ENCODE data around the gene SLC49A3.
"Not testable (repeated sequence)": the region's sequence is repeated elsewhere in the genome, so short reads cannot be mapped to it uniquely, and the experiment has no call there.

SLC49A3 gene

DNA sequence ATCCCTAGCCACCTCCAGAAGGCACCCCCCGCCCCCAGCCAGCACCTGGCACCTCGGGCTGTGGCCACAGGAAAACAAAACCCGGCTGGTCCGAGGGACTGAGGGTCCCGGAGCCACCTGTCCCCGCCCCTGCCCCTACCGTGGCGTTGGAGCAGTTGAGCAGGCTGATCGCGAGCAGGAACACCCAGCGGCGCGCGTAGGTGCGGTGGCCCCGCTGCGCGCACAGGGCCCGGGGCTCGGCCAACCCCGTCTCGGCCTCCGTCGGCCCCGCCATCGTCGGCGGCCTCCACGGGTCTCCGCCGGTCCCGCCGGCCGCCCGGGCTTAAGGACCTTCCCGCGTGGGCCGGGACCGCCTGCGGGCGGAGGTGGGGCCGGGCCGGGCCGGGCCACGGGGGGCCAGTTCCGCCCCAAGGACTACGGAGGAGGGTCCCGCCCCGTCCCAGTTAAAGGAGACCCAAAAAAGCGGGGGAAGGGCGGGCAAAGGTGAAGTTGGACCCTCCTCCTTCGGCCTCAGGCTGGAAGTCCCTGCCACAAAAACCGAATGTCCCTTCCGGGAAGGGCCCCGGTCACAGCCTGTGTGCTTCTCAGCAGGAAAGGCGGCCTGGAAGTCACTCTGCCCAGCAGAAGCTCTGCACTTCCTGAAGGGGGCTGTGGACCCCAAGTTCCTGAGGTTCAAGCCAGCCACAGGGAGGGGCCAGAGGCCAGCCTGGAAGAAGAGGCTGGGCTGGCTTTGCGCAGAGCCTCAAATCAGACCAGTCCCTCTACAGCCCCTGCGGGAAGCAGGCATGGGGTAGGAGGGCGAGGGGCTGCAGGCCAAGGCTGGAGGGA, at the start of gene SLC49A3:
SLC49A3 (minus strand) TSS at position 298 of the 828 bp plus-strand sequence; CDS start at position 274, 24 bp downstream.
- no peak for DNase-seq (ENCODE audit: low read depth in 2 of 2)

DNA sequence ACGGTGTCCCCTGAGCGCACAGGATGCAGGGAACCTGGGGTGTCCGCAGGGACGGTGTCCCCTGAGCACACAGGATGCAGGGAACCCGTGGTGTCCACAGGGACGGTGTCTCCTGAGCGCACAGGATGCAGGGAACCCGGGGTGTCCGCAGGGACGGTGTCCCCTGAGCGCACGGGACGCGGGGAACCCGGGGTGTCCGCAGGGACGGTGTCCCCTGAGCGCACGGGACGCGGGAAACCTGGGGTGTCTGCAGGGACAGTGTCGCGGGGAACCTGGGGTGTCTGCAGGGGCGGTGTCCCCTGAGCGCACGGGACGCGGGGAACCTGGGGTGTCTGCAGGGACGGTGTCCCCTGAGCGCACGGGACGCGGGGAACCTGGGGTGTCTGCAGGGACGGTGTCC, 47.6 kb upstream of the SLC49A3 start:
- DNase-seq (ENCODE audit: low read depth in 2 of 2): not testable (repeated sequence)

DNA sequence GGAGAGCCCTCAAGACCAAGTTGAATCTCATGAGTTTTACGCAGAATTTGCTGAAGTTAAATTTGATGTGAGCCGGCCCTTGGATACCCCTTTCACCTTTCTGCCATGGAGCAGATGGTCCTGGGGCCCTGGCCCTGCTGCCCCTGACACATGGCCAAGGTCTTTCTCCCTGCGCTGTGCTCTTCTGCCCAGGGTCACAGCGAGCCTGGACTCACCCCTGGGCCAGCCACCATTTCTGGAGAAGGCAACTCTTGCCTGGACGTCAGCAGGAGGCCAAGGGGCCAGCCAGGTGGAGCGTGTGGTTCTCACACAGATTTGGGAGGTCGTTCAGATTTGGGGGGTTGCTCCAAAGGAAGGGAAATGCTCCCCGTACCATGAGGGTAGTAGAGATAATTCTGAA, 46.6 kb upstream of the SLC49A3 start:
- DNase-seq (ENCODE audit: low read depth in 2 of 2): no peak

DNA sequence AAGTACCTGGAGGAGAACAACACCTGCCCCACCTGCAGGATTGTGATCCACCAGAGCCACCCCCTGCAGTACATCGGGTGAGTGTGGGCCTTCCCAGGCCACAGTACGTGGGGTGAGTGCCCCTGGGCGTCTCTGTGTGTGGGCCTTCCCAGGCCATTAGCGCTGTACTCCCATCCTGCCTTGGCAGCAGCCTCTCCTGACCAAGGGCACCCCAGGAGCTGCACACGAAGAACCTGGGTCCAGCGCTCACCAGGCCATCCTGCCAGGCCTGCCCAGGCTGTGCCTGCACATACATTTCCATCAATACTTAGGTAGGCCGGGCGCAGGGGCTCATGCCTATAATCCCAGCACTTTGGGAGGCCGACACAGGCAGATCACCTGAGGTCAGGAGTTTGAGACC, 46.0 kb upstream of the SLC49A3 start:
- no peak for DNase-seq (ENCODE audit: low read depth in 2 of 2)

DNA sequence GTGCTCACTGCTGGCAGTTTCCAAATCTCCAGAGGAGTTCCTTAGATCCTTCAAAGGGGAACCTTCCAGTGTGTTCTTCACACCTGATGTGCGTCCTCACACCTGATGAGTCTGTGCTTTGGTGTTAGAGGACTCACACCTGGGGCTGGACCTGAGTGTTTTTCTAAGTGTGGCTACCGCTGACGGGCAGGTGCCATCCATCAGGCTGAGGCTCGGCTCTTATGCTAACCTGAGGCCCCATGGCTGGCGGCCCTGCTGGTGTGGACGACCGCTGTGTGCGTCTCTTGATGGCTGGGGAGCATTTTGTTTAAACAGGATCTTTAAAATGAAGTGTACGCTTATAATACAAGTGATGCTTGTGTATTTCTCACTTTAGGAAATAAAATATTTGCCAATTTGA, 45.1 kb upstream of the SLC49A3 start:
- no peak for DNase-seq (ENCODE audit: low read depth in 2 of 2)

DNA sequence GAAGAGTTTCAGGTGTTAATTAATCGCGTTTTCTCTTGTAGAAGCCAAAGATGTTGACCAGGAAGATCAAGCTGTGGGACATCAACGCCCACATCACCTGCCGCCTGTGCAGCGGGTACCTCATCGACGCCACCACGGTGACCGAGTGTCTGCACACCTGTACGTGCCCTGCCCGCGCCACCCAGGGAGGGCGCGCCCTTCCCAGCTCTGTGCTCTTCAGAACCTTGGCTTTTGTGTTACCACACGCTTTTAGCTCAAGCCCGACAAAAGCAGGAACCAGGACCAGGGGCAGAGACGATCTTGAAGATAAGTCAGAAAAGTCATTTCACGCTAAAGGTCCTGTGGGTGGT, 44.7 kb upstream of the SLC49A3 start:
- DNase-seq (ENCODE audit: low read depth in 2 of 2): no peak

DNA sequence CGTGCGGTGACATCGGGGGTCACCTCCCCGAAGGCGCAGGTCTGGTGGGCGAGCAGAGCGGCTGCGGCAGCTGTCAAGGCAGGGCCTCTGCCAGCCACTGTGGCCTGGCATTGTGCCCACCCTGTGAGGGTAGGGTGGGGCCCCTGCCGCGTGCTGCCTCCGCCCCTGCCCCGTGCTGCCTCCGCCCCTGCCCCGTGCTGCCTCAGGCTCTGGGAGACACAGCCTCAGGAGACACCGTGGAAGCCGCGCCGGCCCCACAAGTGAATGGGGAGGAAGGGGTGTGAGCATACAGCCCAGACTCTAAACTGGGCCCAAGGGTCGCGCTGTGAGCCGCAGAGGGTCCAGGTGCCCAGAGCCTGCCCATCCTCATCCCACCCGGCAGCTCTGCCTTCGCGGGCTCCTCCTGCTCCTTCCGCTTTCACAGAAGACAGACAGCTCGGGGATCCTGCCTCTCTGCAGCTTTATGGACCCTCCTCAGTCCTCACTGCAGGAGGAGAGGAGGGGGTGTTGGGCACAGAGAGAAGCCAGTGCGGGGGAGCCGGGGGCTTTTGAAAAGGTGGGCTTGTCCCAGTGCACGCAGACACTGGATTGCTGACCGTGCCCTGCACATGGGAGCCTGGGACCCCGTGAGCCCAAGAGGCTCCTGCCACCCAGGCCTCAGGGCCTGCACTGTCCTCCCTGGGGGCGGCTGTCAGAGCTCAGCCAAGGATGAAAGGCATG, 44.1 kb upstream of the SLC49A3 start:
- DNase-seq (ENCODE audit: low read depth in 2 of 2): no peak

DNA sequence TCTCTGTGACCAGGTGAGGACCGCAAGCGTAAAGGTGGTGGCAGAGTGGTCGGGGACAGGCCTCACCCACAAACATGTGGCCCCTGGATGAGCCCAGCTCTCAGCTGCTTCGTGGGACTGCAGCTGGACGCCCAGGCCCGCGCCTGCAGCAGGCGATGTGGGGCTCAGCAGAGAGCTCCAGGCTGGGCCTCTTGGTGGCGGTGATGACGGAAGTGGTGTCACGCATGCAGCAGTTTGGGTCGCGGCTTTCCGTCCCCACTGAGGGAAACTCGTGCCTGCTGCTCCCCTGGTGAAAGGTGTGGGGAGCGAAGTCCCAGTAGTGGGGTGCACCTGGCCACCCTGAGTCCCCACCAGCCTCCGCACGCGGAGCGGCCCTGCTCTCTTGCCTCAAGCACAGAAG, 43.5 kb upstream of the SLC49A3 start:
- DNase-seq (ENCODE audit: low read depth in 2 of 2): no peak

DNA sequence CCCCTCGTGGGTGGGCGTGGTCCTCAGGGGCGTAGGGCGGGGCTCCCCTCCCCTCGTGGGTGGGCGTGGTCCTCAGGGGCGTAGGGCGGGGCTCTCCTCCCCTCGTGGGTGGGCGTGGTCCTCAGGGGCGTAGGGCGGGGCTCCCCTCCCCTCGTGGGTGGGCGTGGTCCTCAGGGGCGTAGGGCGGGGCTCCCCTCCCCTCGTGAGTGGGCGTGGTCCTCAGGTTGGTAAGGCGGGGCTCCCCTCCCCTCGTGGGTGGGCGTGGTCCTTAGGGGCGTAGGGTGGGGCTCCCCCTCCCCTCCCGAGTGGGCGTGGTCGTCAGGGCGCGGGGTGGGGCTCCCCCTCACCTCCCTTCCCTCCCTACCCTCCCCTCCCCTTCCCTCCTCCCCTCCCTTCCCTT, 43.0 kb upstream of the SLC49A3 start:
- not testable (repeated sequence) for DNase-seq (ENCODE audit: low read depth in 2 of 2)

DNA sequence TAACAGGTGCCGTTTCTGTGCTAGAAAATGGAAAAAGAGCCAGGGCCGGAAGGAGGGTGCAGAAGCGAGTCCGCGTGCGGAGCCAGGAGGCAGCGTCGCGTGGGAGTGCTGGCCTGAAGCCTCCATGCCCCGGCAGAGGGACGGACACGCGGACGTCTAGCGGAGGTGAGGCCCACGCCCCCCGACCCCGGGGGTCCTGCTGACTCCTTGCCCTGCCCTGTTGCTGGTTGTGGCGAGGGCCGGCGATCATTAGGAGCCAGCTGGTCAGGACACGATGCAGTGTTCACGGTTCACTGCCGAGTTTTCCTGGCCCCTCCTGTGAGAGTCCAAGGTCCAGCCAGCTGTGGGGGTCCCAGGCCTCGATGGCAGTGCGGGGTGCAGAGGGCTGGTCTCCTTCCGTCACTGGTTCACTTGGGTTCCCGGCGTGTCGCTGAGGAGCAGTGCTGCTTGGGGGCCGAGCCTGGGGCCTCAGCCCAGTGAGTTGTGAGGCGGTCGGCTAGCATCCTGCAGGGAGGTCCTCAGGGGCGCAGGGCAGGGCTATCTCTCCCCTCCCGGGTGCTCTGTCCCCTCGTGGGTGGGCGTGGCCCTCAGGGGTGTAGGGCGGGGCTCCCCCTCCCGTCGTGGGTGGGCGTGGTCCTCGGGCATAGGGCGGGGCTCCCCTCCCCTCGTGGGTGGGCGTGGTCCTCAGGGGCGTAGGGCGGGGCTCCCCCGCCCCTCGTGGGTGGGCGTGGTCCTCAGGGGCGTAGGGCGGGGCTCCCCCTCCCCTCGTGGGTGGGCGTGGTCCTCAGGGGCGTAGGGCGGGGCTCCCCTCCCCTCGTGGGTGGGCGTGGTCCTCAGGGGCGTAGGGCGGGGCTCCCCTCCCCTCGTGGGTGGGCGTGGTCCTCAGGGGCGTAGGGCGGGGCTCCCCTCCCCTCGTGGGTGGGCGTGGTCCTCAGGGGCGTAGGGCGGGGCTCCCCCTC, 42.3 kb upstream of the SLC49A3 start:
- DNase-seq (ENCODE audit: low read depth in 2 of 2): not testable (repeated sequence)

DNA sequence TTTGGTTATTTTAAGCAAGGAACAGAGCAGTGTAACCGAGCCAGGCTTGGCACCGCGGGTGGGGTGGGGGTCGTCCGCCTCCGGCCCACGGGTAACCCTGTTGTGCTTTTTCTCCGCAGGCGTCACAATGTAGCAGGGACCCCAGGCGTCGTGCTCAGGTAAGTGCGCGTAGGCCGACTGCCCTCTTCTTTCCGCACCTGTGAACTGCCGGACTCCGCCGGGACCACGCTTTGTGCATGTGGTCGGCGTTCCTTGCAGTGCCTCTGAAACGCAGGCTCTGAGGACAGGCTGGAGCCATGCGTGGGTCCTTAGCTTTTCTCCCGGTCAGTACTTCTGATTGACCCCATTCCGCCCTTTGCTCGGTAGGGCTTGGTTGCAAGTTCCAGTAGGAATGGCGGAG, 41.6 kb upstream of the SLC49A3 start:
- DNase-seq (ENCODE audit: low read depth in 2 of 2): no peak

DNA sequence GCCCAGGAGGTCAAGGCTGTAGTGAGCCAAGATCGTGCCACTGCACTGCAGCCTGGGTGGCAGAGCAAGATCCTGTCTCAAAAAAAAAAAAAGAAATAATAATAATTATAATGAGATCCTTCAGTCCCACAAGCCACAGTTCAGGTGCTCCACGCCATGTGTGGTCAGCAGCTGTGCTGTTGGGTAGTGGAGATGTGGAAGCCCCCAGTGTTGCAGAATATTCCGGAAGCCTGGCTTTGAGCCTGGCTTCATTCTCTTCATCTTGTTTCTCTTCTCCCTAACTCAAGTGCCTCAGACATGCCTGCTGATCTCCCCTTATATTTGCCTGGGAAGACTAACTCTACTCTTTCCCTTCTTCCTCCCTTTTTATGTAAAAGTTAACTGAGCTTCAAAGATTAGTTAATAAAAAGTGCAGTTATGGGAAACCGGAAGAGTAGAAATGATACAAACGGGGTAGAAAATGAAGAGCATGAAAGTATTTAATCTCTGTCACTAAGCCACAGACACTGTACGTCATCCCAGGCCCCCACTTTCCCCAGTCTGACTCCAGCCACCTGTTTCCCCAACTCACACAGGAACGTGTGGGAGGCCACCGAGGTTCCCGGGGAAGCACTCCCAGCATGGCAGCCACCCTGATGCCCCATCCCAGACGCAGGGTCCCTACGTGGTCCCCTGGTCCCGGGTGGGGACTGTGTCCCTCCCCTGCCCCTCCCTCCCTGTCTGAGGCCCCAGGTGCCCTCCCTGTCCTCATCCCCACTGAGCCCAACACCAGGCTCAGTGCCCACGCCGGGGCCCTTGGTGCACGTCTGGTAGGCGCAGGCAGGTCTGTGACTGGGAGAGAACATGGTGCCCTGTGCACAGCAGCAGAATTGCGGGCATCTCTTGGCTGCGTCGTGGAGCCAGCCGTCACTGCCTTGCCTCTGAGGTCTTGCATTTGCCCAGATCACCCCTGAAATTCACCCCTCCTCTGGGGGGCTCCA, 40.7 kb upstream of the SLC49A3 start:
- DNase-seq (ENCODE audit: low read depth in 2 of 2): no peak

DNA sequence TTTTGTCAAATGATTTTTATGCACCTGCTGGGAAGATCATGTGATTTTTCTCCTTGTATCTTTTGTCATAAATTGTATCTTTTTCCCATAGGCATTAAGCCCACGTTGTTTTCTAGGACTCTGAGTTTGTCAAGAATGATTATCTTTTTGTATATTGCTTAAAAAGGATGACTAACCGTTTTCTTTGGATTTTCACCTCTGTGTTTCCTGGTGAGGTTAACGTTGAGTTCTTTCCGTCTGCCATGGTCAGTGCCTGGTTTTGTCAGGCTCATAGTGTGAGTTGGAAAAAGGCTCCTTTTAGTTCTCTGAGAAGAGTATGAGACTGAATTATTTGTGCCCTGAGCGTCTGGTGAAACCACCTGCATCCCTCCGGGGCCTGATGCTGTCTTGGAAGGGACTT, 38.6 kb upstream of the SLC49A3 start:
- DNase-seq (ENCODE audit: low read depth in 2 of 2): no peak

DNA sequence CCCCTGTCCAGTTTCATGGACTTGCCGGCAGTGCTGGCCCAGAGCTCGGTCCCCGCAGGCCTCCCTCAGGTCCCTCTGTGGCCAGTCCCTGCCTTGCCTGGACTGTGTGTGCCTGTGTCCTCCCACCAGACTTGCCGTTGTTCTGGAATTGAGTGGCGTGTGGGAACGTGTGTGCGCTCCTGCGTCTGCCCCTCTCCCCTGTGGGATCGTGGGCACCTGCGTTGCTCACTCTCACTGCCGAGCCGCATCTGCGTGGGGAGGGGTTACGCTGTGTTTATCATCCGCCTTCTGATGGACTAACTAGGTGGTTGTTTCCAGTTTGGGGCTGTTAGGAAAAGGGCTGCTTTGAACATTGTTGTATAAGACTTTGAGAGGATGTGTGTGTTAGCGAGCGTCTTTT, 37.9 kb upstream of the SLC49A3 start:
- DNase-seq (ENCODE audit: low read depth in 2 of 2): no peak

DNA sequence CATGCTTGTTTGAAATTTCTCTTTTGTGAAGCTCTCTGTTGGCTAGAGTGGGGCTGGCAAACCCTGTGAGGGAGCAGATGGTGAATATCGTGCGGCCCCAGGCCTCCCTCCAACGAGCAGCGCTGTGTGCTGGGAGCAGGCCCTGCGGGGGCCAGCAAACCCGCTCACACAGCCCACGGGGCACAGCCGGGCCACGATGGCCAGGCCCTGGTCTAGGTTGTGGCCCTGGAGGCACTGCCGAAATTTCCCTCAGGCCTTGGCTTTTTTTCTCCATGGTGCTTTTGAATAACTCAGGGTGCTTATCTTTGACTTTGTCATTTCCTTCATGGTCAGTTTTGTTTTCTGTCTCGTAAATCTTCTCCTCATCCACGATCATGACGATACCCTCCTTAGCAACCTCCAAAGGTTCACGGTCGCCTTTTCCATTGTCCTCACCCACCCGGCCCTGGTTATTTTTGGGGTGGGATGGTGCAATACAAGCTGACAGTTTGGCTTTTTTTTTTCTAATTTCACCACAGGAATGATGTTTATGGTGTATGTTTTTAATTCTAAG, 37.4 kb upstream of the SLC49A3 start:
- no peak for DNase-seq (ENCODE audit: low read depth in 2 of 2)

DNA sequence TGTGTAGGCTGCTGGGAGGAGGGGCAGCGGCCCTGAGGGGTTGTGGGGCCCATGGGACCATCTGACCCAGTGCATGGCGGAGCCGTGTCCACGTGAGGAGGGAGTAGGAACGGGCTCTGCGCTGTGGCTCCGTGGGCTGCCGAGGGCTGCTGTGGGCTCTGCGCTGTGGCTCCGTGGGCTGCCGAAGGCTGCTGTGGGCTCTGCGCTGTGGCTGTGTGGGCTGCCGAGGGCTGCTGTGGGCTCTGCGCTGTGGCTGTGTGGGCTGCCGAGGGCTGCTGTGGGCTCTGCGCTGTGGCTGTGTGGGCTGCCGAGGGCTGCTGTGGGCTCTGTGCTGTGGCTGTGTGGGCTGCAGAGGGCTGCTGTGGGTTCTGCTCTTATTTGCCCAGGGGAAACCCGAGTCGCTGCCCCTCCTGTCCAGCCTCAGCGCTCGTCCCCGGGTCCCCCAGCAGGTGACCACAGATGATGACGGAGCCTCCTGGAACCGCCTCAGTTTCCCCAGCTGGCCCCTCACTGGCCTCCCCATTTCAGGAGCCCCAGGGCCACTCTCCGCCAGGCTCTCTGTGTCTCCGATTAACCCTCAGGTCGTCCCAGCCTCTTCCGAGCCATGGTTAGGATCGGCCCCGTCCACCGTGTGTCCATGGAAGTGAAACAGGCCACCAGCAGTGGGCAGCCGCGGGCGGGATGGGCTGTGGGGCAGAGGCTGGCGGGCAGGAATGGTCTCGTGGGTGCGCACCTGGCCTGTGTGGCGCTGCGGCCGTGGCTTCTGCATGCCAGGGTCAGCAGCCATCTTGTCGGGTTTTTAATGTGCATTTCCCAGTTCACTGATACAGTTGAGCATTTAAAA, 36.7 kb upstream of the SLC49A3 start:
- DNase-seq (ENCODE audit: low read depth in 2 of 2): no peak

DNA sequence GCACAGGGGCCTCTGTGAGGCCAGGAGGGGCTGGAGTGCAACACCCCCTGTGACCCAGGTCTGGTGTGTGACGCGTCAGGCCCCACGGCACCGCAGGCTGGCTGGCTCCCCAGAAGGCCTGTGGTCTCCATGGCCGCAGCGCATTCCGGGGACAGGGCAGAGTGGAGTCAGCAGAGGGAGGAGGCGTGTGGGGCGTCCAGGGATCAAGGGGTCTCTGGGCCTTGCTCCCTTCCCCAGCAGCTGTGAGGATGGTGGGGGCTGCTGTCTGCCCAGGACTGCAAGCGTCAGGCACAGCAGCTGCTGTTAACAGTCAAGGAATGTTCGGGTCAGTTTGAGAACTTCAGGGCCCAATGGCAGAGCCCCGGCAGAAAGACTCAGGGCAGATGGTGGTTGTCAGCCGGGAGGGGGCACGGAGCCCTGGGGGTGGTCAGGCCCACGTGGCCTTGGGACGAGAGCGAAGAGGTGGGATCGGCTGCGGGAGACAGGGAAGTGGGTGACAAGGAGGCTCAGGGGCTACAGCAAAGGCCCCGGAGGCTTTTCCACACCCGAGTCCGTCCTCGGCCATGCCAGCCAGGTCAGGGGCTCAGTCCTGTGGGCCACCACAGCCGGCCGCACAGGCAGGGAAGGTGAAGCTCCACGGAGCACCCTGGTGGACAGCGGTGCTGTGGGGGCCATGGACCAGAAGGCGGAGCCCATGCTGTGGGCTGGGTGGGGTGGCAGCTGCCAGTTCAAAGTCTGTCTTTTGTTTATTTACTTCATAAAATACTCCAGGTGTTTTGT, 35.0 kb upstream of the SLC49A3 start:
- no peak for DNase-seq (ENCODE audit: low read depth in 2 of 2)

DNA sequence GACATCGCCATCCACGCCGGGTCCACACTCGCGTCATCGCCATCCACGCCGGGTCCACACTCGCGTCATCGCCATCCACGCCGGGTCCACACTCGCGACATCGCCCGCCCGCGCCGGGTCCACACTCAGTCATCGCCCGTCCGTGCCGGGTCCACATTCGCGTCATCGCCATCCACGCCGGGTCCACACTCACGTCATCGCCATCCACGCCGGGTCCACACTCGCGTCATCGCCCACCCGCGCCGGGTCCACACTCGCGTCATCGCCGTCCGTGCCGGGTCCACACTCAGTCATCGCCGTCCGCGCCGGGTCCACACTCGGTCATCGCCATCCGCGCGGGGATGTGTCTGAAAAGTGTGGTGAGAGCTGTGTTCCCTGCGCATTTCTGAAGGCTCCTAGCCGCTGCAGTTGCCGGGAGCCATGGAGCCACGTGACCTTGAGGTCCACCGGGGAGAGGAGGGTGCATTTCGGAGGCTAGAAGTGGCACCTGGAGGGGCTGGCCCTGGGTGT, 34.0 kb upstream of the SLC49A3 start:
- no peak for DNase-seq (ENCODE audit: low read depth in 2 of 2)

Measured in stimulated activated CD4-positive, alpha-beta T cell treated with anti-CD3 and anti-CD28 coated beads, Interleukin-15, amount 100 ng/mL, for 48 hours (primary cell).